HG03196 (cell line): Measurements from ENCODE around the gene BTNL2.
"Not testable (repeated sequence)": the region's sequence is repeated elsewhere in the genome, so short reads cannot be mapped to it uniquely, and the experiment has no call there.

Experiments
- ATAC-seq: cut with Tn5 transposase; IDR thresholded peaks from one replicate; pipeline ENCODE4 v1.9.1; 2021; ENCODE audit not compliant: unreplicated experiment

The BTNL2 gene, protein sequence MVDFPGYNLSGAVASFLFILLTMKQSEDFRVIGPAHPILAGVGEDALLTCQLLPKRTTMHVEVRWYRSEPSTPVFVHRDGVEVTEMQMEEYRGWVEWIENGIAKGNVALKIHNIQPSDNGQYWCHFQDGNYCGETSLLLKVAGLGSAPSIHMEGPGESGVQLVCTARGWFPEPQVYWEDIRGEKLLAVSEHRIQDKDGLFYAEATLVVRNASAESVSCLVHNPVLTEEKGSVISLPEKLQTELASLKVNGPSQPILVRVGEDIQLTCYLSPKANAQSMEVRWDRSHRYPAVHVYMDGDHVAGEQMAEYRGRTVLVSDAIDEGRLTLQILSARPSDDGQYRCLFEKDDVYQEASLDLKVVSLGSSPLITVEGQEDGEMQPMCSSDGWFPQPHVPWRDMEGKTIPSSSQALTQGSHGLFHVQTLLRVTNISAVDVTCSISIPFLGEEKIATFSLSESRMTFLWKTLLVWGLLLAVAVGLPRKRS

DNA sequence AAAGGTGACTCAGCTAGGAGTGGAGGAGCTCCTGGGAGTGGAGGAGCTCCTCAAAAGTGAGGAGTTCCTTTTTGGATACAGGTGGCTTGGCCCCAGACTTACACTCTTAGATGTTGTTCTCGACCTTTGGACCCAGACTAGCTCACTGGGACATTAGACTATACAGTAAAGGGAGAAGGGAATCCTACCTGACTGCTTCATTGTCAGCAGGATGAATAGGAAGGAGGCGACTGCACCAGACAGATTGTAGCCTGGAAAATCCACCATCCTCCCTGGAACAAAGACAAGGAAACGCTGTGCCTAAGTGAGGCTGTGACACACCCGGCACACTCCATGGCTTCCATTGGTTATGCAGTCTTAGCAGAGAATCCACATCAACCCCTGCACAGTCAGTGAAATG lies at the start of gene BTNL2:
BTNL2 (minus strand) TSS at position 325 of the 400 bp plus-strand sequence; CDS start at position 267, 58 bp downstream.
- ATAC-seq: no peak

DNA sequence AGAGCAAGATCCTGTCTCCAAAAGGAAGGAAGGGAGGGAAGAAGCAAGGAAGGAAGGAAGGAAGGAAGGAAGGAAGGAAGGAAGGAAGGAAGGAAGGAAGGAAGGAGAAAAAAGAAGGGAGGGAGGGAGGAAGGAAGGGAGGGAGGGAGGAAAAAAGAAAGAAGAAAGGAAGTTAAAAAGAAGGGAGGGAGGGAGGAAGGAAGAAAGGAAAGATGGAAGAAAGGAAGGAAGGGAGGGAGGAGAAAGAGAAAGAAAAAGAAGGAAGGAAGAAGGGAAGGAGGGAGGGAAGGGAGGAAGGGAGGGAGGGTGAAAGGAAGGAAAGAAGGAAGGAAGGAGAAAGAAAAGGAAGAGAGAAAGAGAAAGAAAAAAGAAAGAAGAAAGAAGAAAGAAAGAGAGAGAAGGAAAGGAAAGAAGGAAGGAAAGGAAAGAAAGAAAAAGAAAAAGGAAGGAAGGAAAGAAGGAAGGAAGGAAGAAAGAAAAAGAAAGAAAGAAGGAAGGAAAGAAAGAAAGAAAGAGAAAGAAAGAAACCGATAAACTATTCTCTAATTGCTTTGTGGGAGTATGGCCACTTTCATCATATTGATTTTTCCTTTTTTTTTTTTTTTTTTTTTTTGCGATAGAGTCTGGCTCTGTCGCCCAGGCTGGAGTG lies 42.2 kb upstream of the BTNL2 start:
- ATAC-seq: no peak

DNA sequence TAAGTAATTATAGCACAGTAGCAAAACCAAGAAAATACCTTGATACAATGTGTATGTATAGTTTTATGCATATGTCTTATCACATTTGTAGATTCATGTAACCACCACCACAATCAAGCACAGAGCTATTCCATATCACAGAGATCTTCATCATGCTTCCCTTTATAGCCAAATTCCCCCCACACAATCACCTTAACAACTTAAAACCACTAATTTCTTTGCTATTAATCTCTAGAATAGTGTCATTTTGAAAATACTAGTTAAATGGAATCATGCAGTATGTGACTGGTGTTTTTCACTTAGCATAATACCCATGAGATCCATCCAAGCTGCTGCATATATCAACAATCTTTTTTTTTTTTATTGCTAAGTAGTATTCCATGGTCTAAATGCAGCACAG lies 41.0 kb upstream of the BTNL2 start:
- no peak for ATAC-seq

DNA sequence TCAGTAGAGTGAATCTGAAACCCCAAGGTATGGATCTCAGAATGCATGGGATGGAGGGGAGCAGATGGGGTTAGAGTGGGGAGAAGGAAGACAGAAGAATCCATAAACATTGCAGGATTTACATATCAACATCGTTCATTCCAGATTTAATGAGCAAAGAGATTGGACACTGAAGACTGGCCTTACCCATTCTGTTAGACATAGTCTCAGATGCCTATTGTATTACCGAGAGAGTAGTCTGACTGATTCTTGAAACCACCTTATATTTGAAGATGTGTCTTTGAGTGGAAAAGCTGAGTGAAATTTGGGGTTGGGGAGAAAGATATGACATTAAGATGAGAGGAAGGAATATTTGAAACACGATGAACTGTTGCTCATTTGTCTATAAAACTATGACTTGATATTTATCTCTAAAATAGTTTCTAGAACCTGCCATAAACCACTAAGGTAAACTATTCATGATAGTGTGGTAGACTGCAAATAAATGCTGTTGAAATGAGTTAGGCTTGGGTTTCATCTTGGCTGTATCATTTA lies 38.4 kb upstream of the BTNL2 start:
- ATAC-seq: no peak

DNA sequence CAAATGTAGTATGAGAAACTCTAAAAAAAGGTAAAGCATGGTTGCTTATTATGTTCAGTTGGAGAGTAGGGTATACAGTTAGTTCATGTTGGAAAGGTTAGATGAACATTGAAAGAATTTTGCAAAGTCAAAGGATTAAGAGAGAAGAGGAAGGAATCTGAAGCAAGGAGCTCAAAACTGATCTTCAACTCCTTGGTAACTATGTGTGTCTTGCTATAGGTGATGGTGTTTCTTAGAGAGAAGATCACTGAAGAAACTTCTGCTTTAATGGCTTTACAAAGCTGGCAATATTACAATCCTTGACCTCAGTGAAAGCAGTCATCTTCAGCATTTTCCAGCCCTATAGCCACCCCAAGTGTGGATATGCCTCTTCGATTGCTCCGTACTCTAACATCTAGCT lies 37.5 kb upstream of the BTNL2 start:
- ATAC-seq: no peak

DNA sequence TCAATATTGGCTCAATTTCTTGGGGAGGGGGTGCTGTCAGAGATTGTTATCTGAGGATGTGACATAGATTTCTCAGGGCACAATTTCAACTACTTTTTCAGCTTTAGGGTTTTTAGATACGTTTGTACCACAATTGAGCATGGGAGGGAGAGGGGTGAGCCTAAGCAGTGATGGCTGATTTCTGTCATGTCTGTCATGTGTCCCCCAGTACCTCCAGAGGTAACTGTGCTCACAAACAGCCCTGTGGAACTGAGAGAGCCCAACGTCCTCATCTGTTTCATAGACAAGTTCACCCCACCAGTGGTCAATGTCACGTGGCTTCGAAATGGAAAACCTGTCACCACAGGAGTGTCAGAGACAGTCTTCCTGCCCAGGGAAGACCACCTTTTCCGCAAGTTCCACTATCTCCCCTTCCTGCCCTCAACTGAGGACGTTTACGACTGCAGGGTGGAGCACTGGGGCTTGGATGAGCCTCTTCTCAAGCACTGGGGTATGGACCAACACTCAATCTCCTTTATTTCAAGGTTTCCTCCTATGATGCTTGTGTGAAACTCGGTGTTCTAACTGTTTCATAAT lies 36.1 kb upstream of the BTNL2 start:
- ATAC-seq: no peak

DNA sequence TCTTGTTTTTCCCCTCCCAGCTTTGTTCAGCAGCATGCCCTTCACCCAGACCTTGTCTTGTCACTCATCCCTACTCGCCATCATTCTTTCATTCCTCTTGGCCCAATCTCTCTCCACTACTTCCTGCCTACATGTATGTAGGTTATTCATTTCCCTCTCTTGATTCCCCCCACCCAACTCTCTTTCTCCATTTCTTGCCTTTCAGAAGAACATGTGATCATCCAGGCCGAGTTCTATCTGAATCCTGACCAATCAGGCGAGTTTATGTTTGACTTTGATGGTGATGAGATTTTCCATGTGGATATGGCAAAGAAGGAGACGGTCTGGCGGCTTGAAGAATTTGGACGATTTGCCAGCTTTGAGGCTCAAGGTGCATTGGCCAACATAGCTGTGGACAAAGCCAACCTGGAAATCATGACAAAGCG lies 35.3 kb upstream of the BTNL2 start:
- no peak for ATAC-seq

DNA sequence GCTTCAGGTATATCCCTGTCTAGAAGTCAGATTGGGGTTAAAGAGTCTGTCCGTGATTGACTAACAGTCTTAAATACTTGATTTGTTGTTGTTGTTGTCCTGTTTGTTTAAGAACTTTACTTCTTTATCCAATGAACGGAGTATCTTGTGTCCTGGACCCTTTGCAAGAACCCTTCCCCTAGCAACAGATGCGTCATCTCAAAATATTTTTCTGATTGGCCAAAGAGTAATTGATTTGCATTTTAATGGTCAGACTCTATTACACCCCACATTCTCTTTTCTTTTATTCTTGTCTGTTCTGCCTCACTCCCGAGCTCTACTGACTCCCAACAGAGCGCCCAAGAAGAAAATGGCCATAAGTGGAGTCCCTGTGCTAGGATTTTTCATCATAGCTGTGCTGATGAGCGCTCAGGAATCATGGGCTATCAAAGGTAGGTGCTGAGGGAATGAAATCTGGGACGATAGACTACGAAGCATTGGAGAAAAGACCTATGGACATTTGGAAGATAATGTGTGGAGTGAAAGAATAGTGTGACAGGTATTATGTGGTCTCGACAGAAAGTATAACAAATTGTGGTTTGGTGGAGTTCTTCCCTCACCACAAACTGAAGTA lies 32.7 kb upstream of the BTNL2 start, which contains the start of gene HLA-DRA:
HLA-DRA (plus strand) TSS at position 286 of the 613 bp plus-strand sequence; CDS start at position 350, 64 bp downstream.
- peak; percentile 66 for ATAC-seq

DNA sequence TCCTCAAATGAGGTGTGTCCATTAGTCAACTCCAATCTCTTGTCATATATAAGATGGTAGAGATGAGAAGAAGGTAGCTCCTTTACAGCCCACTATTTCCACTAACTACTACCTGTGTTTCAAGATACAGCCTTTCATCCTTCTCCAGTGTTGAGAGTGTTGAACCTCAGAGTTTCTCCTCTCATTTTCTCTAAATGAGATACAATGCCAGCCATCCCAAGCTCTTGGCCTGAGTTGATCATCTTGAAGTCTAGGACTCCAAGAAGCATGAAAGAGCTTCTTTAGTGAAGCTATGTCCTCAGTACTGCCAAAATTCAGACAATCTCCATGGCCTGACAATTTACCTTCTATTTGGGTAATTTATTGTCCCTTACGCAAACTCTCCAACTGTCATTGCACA lies 32.2 kb upstream of the BTNL2 start:
- ATAC-seq: no peak

DNA sequence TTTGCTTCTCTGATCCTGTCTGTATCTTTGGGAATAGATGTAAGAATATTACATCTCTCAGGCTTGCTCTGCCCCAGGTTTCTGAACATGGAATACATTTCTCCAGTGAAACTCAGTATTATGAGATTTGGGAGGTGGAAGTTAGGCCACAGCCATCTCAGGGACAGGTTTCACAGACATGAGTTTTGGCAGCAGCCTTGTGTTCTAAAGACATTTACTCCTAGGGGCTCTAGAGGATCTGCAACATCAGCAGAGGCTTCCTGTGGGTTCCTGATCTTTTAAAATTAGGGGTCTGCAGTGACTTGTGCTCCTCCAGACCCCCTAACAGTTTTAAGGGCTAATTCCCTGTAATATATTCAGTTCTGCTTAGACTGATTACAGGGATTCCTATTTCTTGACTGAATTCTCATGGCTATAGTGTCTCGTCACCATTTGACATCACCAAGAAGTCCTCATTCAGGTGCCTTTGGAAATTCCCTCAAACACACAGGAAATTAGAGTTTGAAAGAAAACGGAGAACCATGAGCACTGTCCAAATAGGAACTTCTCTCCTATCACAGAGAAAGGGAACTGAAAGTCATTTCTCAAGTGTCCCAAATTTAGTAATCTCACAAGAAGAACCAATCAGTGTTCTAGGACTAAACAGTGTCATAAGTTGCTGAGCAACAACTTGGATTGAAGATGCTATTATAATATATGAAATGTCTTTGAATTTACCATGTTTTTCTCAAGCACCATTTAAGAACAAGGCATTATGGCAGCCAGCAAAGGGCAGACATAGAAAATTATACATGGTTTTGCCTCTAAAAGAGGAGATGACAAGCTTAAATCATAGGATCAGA lies 30.2 kb upstream of the BTNL2 start:
- ATAC-seq: peak; percentile 71

DNA sequence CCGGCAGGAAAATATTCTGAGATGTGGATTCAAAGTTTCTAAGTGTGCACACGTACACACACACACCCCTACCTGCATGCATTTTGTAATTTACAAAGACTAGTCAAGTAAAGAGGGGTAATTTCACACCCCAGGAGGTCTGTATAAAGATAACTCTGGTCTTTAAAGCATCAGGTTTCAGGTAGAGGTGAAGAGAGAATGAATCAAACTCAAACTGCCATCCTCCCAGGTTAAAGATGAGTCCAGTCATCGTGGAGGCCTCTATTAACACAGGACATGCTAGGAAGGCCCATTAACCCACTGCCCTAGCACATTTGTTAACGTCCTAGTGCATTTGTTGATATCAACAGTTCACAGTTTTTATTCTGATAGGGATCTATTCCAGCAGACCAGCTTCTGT lies 29.2 kb upstream of the BTNL2 start:
- ATAC-seq: no peak

DNA sequence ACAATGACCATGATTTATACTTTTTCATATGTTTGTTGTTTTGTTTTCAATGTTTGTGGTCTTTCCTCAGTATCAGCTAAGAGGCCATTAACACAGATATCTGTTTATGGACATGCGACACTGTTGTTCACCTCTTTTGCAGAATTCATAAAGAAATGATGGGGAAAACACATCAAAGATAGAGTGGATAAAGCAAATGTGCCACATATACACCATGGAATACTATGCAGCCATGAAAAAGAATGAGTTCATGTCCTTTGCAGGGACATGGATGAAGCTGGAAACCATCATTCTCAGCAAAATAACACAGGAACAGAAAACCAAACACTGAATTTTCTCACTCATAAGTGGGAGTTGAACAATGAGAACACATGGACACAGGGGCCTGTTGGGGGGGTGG lies 27.0 kb upstream of the BTNL2 start:
- ATAC-seq: not testable (repeated sequence)

DNA sequence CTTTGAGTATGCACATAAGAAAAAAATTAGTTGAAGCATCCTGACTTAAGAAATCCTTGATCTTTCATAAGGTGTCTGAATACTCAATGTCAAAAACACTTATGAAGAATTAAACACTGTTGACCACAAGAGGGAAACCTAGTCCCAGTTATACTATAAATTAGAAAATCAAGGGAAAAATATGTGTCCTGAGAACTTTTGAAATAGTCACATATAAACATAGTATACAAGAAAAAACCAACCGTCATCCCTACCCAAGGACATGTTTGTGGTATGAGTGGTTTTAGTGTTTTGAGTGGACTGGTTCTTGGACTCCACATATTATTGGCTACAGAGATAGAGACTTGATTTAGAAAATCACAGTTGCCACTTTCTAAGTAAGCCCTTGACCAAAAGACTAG lies 25.1 kb upstream of the BTNL2 start:
- no peak for ATAC-seq

DNA sequence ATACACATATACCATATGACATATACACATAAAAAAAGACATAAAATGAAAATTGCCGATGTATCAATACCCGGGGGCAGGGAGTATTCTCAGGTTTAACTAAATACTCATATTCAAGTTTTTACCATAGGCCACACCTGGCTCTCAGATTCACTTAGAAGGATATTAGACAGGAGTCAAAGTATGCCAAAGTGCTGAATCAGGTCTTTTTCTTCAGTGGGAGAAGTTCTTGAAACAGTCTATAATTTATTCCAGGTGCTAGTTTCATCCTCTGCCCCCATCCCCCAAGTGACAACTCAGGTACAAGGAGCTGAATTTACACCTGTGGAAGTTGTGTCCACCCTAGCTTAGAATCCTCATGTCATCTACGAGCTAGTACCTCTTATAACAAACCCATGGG lies 24.2 kb upstream of the BTNL2 start:
- no peak for ATAC-seq

DNA sequence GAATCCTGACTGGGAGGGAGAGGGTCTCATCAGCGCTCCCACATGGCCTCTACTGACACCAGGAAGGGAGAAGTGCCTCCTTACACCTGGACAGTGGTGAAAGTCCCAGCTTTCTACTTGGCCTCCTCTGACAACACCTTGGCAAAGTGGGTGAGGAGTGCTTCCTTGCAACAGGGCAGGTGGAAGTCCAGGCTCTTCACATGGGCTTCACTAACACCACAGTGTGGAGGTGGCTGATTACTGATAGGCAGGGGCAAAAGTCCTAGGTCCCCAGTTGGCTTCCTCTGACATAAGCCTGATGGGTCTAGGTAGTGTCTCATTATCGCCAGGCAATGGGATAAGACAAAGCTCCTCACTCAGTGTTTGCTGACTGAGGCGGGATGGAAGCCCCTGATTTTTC lies 23.2 kb upstream of the BTNL2 start:
- no peak for ATAC-seq

DNA sequence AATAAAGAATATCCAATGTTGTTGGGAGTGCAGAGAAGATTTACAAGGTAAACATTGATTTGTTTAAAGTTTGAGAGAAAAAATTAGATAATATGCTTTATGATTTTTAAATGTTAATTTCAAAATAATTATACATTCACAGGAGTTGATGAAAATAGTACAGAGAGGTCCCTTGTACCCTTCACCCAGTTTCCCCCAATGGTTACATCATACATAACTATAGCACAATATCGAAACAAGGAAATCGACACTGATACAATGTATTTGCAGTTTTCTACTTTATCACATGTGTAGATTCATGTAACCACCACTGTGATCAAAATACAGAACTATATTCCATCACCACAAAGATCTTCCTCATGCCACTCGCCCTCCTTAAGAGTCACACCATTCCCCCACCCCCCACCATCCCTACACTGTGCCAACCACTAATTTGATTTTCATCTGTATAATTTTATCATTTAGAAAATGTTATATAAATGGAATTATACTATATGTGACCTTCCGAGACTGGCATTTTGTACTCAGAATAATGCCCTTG lies 21.0 kb upstream of the BTNL2 start:
- ATAC-seq: no peak

DNA sequence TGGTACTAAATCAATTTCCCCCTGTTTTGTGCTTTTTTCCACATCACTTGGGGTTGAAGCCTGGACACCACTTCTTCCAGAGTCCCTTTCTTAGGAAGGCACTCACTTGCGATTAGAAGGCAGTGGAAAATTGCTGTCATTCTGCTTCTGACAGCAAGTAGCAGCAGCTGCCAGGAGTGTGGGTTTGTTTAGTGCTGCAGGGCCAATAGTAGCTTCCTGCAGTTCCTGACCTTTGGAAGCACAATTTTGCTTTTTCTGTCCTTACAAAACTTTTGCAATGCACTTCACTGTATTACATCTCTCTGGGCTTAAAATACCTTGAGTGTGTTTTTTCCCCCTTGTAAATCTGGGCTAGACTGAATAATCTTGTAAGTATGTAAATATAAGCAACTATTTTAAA lies 20.2 kb upstream of the BTNL2 start:
- ATAC-seq: no peak

DNA sequence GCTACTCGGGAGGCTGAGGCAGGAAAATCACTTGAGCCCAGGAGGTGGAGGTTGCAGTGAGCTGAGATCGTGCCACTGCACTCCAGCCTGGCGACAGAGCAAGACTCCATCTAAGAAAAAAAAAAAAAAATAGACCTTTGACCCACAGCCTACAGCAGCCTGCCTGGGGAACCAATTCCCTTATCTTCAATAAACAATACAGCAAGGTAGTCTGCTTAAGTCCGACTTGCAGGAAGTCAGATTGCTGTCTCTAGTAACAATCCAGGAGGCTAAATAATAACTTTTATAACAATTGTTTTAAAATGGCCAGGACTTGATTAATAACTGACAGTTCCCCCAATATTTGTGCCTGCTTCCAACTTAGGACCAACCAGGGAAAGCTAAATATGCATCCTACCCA lies 19.4 kb upstream of the BTNL2 start:
- ATAC-seq: no peak

DNA sequence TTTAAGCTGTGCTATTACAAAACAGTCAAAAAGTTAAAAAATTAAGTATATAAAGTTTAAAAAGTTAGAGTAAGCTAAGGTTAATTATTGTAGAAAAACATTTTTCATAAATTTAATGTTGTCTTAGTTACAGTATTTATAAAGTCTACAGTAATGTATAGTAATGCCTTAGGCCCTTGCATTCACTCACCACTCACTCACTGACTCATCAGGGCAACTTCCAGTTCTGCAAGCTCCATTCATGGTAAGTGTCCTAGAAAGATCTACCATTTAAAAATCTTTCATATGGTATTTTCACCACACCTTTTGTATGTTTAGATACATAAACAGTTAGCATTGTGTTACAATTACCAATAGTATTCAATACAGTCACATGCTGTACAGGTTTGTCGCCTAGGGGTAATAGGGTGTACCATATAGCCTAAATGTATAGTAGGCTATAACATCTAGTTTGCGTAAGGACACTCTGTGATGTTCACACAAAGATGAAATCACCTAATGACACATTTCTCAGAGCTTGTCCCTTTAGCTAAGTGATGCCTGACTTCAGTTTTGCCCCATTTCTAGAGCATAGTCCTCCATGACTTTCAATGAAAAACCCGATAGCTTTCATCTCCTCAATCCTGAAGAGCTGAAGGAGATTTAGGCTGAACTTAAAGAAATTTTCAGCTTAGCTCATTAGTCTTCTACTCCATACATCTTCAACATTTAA lies 17.8 kb upstream of the BTNL2 start:
- ATAC-seq: no peak
